ENCODE results near the gene HOXD13.

The HOXD13 gene

GRCh38 chr2:176137252-176137580, 44.7 kb downstream of the HOXD13 start:
- TF ChIP-seq BACH2 (CRISPR knock-in tag; IDR thresholded peaks at IDR 0.05; ENCODE audit: borderline replicate concordance), result no peak
- no peak for TF ChIP-seq PPARA (CRISPR knock-in tag; IDR thresholded peaks at IDR 0.05; ENCODE audit: borderline replicate concordance)
- no peak for TF ChIP-seq TOX (CRISPR knock-in tag; IDR thresholded peaks at IDR 0.05; ENCODE audit: borderline replicate concordance)
- TF ChIP-seq ZNF565 (CRISPR knock-in tag; conservative IDR thresholded peaks at IDR 0.05; ENCODE audit: low read depth), result no peak
- TF ChIP-seq CREB5 (CRISPR knock-in tag; IDR thresholded peaks at IDR 0.05; ENCODE audit: low read depth), result no peak
- no peak for TF ChIP-seq ISL1 (CRISPR knock-in tag; IDR thresholded peaks at IDR 0.05)
- no peak for TF ChIP-seq SNAI2 (CRISPR knock-in tag; IDR thresholded peaks at IDR 0.05)
- TF ChIP-seq ESRRG (CRISPR knock-in tag; IDR thresholded peaks at IDR 0.05), result no peak
- no peak for TF ChIP-seq ZFP3 (CRISPR knock-in tag; IDR thresholded peaks at IDR 0.05)
- TF ChIP-seq POU6F1 (CRISPR knock-in tag; IDR thresholded peaks at IDR 0.05; ENCODE audit: borderline replicate concordance, low read depth), result no peak
- TF ChIP-seq PATZ1 (CRISPR knock-in tag; IDR thresholded peaks at IDR 0.05; ENCODE audit: borderline replicate concordance), result no peak
- no peak for TF ChIP-seq CSDC2 (CRISPR knock-in tag; IDR thresholded peaks at IDR 0.05)
- no peak for ATAC-seq

GRCh38 chr2:176137906-176138305, 45.4 kb downstream of the HOXD13 start:
- ATAC-seq, result no peak
- TF ChIP-seq PPARA (CRISPR knock-in tag; IDR thresholded peaks at IDR 0.05; ENCODE audit: borderline replicate concordance), result no peak
- TF ChIP-seq TOX (CRISPR knock-in tag; IDR thresholded peaks at IDR 0.05; ENCODE audit: borderline replicate concordance), result no peak
- TF ChIP-seq ZFP30 (CRISPR knock-in tag; IDR thresholded peaks at IDR 0.05), result no peak
- no peak for TF ChIP-seq CSDC2 (CRISPR knock-in tag; IDR thresholded peaks at IDR 0.05)
- TF ChIP-seq PATZ1 (CRISPR knock-in tag; IDR thresholded peaks at IDR 0.05; ENCODE audit: borderline replicate concordance), result no peak
- no peak for TF ChIP-seq ESRRG (CRISPR knock-in tag; IDR thresholded peaks at IDR 0.05)
- TF ChIP-seq ZNF70 (CRISPR knock-in tag; IDR thresholded peaks at IDR 0.05), result no peak
- no peak for TF ChIP-seq ZC3H10 (CRISPR knock-in tag; IDR thresholded peaks at IDR 0.05)
- TF ChIP-seq TCF4 (CRISPR knock-in tag; IDR thresholded peaks at IDR 0.05; ENCODE audit: borderline replicate concordance), result no peak
- TF ChIP-seq TSHZ2 (CRISPR knock-in tag; IDR thresholded peaks at IDR 0.05), result no peak
- no peak for TF ChIP-seq CREB5 (CRISPR knock-in tag; IDR thresholded peaks at IDR 0.05; ENCODE audit: low read depth)
- no peak for TF ChIP-seq RARB (CRISPR knock-in tag; IDR thresholded peaks at IDR 0.05)
- no peak for TF ChIP-seq CSRNP3 (CRISPR knock-in tag; IDR thresholded peaks at IDR 0.05)
- no peak for TF ChIP-seq SNAI2 (CRISPR knock-in tag; IDR thresholded peaks at IDR 0.05)
